Cerebellar nuclear complex (tissue), 1 donor: ENCODE results near the gene SAG.
"Not testable (repeated sequence)": the region's sequence is repeated elsewhere in the genome, so short reads cannot be mapped to it uniquely, and the experiment has no call there.

ENCODE experiments used
- DNase-seq, 2 experiments: peaks; one replicate each; lab custom pipeline; 2025; lab: John Stamatoyannopoulos, UW

Gene SAG

DNA sequence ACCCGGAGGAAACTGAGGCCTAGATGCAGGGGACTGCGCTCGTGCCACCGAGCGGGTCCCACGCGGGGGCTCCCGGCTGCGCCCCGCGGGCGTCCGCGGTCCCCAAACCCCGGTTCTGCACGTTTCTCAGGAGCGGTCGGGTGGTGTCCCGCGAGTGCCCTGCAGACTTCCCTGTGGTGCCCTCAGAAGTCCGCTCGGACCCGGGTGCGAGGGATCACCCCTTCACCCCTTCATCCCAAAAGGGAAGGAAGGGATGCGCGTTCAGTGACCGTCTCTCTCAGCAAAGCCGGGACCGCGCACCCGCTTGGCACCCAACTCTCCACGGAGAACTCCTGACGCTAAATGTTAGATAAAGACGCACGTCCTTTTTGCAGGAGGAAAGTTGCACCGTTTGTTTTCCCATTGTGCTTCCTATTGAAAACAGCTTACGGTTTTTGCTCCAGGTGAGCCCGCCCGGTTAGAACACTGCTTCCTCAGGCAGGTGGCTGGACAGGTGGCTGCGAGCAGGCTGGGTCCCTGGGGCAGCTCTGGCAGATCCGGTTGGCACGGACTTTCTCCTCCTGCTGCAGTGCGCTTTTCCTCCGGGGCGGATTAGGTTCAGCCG lies 47.5 kb downstream of the SAG start:
- peak in 1 of 2 experiments; percentile 53 for DNase-seq

DNA sequence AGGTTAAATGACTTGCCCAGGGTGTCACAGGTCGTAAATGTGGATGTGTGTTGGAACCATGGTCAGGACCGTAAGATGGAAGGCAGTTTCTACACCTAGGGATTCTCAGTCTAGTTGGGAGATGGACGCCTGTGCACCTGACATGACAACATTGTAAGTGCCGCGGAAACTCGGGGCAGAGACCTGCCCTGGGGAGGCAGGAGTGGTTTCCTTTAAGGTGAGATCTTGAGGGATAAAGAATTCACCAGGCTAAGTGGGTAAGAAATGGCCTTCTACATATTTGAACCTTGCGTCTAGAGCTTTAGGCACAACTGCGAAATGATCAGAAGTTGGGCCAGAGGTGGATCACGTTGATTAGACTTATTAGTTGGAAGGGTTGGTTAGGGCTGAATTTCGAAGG lies 48.3 kb downstream of the SAG start:
- DNase-seq, result no peak

DNA sequence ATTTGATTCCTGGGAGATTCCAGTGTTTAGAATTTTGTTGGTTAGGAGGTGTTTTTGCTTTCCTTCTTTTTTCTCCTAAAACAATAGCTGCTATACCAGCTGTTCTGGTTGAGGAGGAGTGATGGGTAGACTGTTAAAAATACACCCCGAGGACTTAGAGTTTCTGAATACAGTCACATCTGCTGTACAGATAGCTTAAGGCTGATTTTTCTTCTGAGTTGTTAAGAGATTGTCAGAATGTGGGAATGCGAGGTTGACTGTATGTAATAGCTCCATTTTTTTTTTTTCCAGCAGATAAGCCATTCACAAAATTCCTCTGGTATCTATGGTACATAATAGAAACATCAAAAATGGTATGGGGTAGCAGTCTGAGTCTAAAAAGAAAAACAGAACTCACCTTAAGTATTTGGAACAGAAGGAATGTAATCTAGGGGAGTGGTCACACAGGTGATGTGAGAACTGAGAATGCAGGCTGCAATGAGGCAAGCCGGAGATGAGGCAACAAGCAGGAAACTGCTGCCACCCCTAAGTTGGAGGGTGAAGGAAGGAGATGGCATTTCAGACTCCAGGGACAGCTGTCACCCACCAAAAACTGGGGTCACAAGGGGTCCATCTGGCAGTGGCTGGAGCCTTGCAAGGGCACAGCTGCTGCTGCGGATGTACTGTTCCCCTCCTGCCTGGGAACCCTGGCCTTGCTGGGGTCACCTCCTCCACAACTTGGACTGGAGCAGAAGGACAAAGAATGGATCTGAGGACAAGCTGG lies 49.1 kb downstream of the SAG start:
- DNase-seq, result no peak

DNA sequence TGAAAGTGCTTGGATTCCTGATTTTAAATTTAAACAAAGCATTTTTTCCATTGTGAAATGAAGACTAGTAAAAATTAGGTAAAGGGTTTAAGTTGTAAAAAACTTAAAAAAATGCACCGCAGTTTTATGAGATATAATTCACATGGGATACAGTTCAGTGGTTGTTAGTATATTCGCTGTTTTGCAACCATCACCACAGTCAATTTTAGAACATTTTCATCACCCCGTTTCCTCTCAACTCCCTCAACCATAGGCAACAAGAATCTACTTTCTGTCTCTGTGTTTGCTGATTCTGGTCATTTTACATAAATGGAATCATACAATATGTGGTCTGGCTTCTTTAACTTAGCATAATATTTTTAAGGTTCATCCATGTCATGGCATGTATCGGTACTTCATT lies 50.7 kb downstream of the SAG start:
- DNase-seq, result no peak

DNA sequence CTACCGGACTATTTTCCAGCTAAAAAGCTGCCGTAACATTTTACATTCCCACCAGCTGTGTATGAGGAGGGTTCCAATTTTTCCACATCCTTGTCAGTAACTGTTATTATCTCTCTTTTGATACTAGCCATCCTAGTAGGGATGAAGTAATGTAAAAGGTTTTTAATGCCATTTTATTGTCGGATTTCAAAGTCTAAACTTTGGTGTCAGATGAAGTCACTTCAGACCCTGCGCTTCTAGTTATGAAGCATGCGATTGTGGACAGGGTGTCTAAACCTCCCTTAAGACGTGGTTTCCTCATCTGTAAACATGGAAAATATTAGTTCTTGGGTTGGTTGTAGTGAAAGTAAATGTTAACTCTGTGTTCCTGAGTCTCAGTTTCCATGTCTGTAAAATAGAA lies 51.3 kb downstream of the SAG start:
- no peak for DNase-seq

GRCh38 chr2:233359823-233360222 lies 52.2 kb downstream of the SAG start:
- no peak for DNase-seq

GRCh38 chr2:233360771-233361176 lies 53.2 kb downstream of the SAG start:
- no peak for DNase-seq

GRCh38 chr2:233361297-233361696 lies 53.7 kb downstream of the SAG start:
- no peak for DNase-seq

- no peak for DNase-seq
Observed at GRCh38 chr2:233362742-233363141, 55.1 kb downstream of the SAG start.

GRCh38 chr2:233363744-233364235 lies 56.2 kb downstream of the SAG start:
- DNase-seq, result no peak

DNA sequence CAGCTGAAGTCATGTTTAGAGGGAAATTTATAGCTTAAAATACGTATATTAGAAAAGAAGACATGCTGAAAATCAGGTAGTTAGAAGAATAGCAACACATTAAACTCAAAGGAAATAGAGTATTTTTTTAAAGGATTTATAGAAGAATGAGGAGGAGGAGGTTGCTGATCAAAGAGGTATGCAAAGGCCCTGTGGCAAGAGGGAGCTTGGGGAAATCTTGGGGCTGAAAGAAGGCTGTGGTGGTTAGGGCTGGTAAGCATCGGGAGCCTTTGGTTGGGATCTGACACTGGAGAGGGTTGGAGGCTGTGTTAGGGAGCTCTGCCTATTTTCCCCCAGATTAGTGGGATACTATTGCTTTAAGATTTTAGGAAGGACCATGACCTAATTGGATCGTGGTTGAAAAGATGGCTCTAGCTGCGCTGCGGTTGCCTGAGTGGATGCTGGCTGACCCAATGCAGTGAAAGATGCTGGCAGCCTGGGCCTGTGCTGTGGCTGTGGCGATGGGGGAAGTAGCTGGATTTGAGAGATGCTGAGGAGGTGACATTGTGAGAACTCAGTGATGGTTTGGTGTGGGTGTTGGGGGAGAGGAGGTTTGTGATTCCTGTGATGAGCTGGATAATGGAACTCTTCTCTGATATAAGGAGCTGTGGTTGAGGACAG lies 58.4 kb downstream of the SAG start:
- peak in 1 of 2 experiments; percentile 41 for DNase-seq

DNA sequence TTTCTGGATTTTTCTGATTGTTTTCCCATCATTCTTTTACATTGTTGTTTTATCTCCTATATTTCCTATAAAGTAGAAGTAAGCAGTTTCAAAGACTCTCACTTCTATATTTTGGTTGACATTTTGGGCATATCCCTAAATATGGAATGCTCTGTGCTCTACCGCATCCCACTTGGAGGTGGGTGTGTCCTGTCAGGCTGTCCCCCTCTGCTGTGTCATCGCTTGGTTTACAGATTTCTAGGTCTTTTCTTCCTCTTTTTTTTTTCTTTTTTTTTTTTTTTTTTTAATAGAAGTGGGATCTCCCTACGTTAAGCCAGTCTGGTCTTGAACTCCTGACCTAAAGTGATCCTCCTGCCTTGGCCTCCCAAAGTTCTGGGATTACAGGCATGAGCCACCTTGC lies 60.0 kb downstream of the SAG start:
- no peak for DNase-seq

DNA sequence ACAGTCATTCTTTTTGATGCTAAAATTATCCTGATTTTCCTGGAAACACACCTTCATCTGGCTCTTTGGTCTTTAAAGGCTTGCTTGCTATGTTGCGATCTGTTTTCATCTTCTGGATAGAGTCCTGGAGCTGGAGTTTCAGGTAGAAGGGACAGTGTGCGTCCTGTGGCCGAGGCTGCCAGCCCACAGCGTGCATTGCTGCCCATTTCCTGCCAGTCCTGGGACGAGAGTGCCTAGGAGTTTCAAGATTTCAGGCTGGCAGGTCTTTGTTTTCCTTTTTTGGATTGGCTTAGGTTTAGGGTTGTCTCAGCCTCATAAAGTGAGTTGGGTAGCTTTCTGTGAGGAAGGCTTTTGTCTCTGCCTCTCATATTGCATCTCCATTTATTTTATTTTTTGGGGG lies 61.1 kb downstream of the SAG start:
- no peak for DNase-seq

DNA sequence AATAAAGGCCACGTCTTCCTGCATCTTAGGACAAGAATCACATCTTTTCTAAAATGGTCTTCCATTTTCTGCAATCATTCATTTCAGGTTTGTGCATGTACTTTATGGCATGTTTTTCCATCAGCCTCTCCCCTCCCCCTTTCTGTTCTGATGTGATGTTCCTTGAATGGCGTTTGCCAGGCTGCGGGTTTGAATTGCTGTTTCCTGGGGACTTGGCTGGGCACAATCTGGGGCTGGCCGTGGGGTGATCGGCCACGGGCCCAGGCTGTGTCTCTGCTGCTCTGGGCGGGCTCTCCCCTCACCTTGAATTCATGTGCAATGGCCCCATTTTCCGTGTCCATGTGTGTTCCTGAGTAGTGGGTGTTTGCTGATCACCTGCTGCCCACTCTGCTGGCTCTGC lies 61.8 kb downstream of the SAG start:
- DNase-seq, result no peak

GRCh38 chr2:233369897-233370685 lies 62.5 kb downstream of the SAG start:
- no peak for DNase-seq

- no peak for DNase-seq
Observed at GRCh38 chr2:233371641-233372040, 64.0 kb downstream of the SAG start.

DNA sequence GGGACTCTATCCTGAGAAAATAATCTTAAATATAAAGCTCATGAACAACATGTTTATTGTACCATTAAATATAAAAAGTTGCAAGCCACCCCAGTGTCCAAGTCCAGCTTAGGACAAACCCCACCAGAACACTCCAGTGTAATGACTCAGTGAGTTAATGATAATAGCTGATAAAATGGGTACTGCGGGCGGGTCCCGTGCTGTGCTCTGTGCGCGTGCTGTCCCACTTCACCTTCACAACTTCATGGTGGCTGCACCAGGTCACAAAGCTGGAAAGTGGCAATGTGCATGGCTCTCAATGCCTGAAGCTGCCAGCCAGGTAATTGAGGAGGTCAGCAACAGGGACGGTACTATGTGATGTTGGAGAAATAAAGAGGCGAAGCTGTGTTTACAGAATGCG lies 65.2 kb downstream of the SAG start:
- no peak for DNase-seq

DNA sequence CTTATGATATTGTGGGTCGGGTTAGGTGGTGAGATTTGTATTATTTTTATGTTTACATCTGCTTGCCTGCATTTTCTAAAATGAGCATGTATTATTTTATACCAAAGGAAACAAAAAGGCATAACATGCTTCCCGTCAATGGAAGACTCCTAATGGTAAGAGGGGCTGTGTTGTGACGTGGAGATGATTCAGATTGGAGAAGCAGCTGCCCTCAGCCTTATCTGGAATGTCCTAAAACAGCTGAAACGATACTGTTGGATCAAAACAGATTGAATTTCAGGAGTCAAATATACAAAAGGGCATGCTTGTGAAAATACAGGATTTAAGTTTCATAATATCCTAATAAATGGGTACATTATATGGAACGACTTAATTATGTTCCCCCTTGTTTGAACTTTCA lies 65.7 kb downstream of the SAG start:
- DNase-seq, result no peak

DNA sequence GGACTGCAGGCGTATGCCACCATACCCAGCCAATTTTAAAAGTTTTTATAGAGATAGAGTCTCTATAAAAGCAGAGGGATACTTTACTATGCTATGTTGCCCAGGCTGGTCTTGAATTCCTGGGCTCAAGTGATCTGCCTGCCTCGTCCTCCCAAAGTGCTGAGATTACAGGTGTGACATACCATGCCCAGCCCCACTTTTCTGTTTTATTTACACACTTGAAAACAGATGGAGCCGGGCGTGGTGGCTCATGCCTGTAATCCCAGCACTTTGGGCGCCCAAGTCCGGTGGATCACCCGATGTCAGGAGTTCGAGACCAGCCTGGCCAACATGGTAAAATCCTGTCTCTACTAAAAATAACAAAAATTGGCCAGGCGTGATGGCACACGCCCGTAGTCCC lies 67.2 kb downstream of the SAG start:
- DNase-seq, result not testable (repeated sequence)

DNA sequence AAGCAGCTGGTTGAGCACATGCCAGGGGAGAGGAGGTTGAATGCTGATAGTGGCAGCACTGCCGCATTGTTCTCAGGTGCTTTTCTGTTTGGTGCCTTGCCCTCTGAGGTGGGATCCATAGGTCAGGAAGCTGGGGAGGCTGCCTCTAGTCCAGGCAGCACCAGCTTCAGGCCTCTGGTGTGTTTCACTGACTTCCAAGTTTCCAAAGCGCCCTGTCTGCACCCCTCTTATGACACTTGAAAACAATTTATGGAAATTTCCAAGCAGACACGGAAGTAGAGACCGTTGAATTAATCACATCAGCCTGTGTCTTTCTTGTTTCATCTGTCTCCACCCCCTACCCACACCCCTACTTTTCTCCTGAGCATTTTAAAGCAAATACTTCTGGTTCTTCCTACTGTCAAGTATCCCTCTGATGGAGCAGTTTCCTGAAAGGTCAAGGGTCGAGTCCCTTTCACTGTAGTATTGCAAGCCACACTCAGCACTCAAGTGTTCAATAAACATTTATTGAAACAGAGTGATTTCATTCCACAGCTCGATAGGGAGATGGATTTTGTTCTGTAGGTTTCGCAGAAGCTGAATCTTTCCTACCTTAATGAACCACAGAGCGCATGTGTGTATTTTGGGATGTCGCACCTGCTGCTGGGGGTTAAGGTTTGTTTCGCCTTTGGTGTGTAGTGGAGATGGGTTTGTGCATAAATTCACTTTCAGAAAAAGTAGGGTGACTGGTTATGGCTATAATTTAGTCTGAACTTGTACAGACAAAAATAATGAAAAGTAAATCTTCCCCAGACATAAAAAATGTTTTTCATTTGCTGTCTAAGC lies 68.1 kb downstream of the SAG start:
- no peak for DNase-seq

GRCh38 chr2:233379034-233379433 lies 71.4 kb downstream of the SAG start:
- no peak for DNase-seq
